ENCODE data around the gene CDKL4.
"Not testable (repeated sequence)": the region's sequence is repeated elsewhere in the genome, so short reads cannot be mapped to it uniquely, and the experiment has no call there.

Gene CDKL4

GRCh38 chr2:39228413-39229209, 15.2 kb downstream of the CDKL4 start:
- peak; percentile 9 for DNase-seq (ENCODE audit: low spot score)

DNA sequence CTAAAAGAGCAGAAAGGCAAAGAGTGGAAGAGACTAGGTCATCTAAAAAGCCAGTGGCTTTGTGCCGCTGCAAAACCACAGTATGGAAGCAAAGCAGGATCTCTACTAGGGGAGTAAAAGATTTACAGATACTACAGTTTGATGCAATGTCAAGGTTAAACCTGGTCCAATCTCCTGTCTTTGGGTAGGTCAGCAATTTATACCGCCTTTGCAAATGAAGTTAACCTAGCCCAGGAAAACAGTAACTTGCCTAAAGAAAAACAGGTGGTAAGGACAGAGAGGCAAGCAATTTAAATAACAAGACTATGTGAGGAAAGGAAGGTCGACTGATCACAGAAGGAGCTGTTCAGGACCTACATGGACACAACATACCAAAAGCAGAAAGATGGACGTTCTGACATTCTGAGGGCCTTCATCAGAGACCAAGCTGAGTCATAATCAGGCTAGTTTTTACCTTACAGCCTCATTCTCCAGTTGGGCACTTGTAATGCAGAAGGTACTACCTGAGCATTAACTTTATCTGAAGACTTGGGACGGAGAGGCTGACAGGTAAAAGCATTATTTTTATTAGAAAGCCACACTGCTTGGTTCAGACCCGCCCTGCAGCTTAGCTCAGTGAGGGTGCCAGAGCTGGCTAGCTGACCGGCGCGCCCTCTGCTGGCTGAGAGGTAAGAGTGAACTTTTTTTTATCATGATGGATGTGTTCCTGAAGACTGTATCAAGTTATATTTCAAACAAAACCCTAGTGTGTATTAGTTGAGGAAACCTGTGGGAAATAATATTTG, 15.9 kb downstream of the CDKL4 start:
- DNase-seq (ENCODE audit: low spot score) = peak; percentile 86

DNA sequence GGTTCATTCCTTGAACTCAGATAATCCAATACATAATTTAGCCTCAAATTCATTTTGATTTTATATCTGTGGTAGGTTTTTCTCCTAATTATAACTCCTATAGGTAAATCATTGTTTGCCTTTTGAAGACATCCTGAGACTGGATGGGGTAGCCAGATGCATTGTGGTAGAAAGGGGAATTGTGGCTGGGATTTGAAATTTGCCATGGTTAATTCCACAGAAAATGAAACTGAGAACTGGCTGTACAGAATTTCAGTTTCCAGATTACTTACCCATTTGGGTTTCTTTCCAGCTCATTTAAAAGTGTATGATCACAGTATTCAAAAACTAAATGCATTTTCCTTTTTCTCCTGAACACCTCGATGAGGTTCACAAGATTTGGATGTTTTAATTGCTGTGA, 18.2 kb downstream of the CDKL4 start:
- no peak for DNase-seq (ENCODE audit: low spot score)

DNA sequence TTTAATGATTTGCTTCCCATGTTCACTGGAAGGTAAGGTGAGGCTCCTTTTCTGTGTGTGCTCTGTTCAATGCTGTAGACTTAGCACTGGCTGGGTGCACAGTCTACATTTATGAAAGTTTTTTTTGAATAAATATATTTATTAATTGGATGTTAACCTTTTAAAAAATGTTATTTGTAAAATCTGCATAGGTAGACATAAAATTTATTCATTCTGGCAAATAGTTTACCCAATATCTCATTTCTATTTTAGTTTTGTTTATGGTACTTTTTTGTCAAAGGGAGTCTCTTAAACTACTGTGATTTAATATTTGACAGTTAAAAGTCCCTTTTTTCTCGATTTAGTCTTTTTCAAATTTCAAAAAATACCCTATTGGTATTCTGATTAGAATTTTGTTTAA, 19.9 kb downstream of the CDKL4 start:
- no peak for DNase-seq (ENCODE audit: low spot score)

GRCh38 chr2:39221459-39221858, 22.3 kb downstream of the CDKL4 start:
- no peak for DNase-seq (ENCODE audit: low spot score)

DNA sequence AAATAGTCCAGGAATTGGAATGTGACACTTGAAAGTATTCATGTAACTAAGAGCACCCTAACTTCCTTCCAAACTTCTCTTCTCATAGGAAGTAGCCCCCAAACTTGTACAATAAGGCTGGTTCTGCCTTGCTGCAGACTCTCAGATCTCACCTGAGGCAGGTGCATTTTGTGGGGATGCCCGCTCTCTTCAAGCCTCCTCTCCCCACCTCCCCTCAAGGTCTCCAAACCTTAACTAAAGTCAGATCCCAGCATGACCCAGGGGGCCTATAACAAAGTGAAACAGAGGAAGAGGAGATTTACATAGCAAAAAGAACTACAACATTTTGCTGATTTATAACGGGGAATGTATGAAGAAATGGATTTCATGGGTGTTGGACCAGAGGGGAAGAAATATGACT, 23.6 kb downstream of the CDKL4 start:
- DNase-seq (ENCODE audit: low spot score) = no peak

- DNase-seq (ENCODE audit: low spot score) = no peak
These were observed 25.4 kb downstream of the CDKL4 start for GRCh38 chr2:39218391-39218790.

DNA sequence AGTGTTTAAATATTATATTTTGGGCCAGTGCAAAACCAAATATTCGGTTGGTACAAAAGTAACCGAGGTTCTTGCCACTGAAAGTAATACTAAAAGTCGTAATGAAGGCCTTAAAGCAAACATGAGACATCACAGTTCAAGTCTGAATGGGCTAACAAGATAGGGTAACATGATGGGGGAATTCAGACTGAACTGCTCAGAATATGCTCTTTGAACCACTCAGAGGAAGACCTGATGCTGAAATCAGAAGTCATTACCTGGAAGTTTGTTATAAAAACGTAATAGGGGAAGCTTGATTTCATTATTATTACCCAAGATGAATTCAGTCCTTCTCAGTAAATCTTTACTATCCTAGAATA, 26.6 kb downstream of the CDKL4 start:
- DNase-seq (ENCODE audit: low spot score) = no peak

DNA sequence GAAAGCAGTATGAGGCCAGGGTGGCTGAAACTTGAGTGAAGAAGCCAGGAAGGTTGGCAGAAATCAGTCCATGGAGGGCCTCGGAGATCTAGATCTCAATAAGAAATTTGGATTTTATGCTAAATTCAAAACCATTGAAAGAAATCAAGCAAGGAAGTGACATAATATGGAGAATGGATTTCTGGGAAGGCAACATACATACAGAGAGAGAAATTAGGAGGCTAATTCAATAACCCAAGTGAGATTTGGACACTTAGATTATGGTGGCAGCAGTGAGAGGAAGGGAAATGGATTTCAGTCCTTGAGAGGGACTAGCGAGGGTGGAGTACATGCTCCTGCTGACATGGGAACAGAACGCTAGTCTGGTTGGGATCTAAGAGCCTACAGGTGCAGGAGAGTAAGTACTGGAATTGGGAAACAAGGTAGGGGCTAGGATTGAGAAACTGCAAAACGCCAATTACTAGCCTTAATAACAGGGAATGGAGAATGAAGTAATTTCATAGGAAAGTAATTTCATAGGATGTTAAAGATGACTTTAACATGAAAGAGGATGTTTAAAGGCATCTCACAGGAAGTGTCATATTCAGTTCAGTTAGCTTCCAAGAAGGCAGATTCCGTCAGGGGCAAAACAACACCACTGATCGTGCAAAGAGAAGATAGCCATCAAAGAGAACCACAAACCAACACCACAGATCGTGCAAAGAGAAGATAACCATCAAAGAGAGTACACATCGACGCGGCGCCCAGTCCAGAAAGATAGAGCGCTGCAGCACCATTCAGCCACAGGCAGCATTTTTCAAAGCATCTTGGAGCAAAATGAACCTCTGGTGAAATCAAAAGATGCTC, 27.2 kb downstream of the CDKL4 start:
- peak; percentile 89 for DNase-seq (ENCODE audit: low spot score)

DNA sequence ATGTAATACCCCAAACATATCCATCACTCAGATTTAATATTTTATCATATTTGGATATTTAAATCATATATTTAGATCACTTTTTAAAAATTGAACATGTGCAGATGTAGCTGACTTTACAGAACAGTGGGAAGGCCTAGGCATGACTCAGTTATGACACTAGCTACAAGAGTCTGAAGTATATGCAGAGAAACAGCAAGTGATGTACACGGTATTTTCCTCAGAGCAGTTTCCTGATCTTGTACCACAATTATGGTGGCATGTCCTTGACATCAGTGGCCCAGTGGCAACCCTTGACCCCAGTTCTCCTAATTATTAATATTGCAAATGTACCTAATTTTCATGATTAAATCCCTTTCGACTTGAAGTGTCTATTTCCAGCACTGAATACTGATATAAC, 28.2 kb downstream of the CDKL4 start:
- DNase-seq (ENCODE audit: low spot score) = peak; percentile 14

GRCh38 chr2:39213015-39213414, 30.8 kb downstream of the CDKL4 start:
- no peak for DNase-seq (ENCODE audit: low spot score)

DNA sequence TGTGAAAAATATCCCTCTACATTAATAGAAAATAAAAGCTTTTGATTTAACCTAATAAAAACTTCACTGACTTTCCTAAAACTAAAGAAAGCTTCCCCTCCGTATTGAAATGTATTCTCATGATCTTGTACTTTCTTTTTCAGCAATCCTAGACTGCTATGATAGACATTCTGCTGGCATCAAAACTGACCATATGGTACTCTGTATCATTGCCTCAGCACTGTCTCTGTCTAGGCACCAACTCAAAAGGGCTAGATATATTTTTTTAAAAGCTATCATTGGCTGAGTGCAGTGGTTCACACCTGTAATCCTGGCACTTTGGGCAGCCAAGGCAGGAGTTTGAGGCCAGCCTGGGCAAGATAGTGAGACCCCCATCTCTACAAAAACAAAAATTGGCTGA, 32.9 kb downstream of the CDKL4 start:
- no peak for DNase-seq (ENCODE audit: low spot score)

GRCh38 chr2:39203382-39203781, 40.4 kb downstream of the CDKL4 start:
- no peak for DNase-seq (ENCODE audit: low spot score)

DNA sequence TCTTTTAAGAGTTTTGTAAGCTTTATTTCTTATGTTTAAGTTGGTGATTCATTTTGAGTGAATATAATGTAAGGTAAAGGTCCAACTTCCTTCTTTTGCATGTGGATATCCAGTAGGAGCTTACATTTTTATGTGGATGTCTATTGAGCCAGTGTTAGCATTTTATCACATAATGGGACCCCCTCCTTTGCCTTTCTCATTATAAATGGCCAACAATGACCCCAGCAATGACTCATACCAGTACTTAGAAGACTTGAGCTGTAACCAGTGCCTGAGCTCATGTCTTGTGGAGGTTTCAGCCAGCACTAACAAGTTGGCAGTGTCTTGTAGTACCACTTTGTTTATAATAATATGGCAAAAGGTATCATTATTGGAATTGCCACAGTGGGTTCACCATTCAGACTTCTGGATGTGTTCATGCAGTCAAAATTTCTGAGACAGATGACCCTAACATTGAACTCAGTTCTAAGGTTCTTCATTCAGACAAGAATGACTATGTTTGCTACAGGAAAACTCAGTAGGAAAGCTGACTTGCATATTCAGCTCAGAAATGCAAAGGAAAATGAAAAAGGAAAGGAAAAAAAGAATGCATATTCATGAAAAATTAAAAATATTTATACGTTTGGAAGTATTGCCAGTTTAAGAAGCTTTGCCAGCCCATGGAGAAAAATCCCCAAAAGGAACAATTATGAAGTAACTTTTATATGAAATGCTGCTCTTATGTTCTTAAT, 41.0 kb downstream of the CDKL4 start:
- no peak for DNase-seq (ENCODE audit: low spot score)

DNA sequence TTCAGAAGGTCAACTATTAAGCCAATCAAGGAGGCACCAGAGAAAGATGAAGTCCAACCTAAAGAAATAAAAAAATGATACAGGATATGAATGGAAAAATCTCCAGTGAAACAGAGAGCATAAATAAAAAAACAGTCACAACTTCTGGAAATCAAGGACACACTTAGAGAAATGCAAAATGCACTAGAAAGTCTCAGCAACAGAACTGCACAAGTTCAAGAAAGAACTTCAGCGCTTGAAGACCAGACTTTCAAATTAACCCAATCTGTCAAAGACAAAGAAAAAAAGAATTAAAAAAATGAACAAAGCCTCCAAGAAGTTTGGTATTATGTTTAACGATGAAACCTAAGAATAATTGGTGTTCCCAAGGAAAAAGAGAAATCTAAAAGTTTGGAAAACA, 46.8 kb downstream of the CDKL4 start:
- DNase-seq (ENCODE audit: low spot score) = not testable (repeated sequence)

DNA sequence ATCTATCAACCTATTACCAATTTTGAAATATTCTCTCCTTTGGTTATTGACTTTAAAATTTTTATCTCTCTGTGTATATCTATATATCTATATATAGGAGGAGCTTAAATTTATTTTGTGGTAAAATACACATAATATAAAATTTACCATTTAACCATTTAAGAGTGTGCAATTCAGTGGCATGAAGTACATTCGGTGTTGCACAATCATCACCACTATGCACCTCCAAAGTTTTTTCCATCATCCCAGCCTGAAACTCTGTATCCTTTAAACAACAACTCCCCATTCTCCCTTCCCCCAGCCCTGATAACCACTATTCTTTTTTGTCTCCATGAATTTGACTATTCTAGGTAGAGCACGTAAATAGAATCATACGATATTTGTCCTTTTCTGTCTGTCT, 49.1 kb downstream of the CDKL4 start:
- no peak for DNase-seq (ENCODE audit: low spot score)

DNA sequence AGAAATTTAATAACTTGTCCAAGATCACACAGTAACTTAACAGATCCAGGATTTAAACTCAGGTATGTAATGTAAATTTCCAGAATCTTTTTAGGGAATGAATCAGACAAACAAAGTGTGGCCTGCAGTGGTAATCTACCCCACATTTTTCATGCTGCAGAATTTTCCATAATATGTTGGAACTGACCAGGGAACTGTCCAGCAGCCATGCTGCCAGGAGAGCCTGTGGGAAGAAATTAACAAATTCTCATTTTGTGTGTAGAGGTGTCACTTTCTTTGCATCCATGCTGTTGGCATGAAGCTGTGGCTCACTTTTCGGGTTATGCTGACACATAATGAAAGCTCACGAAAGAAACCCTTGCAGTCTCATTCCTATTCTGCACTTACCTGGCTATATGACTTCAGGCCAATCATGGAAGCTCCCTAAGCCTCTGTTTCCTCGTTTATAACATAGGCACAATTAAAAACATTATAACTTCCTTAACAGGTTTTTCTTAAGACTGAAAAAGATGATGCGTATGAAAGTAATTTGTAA, 54.7 kb downstream of the CDKL4 start:
- no peak for DNase-seq (ENCODE audit: low spot score)

- DNase-seq (ENCODE audit: low spot score) = no peak
These were observed 60.1 kb downstream of the CDKL4 start for GRCh38 chr2:39183673-39184072.

- DNase-seq (ENCODE audit: low spot score) = no peak
These were observed 62.5 kb downstream of the CDKL4 start for GRCh38 chr2:39181297-39181696.

GRCh38 chr2:39179974-39180960, 63.5 kb downstream of the CDKL4 start:
- no peak for DNase-seq (ENCODE audit: low spot score)
